GM23248 (cell line): ENCODE results near the gene LRRC58.

Source experiments
- EZH2 ChIP-seq: fragments of 200-600 bp; sonication (generic); IDR thresholded peaks from 2 replicates; pipeline ENCODE4 v1.6.1; 2018; ENCODE audit warnings: antibody characterized with exemption, mild to moderate bottlenecking; ENCODE audit not compliant: insufficient read depth, poor library complexity, severe bottlenecking
- EZH2phosphoT487 ChIP-seq: fragments of 200-600 bp; sonication (generic); IDR thresholded peaks from 2 replicates; pipeline ENCODE4 v1.6.1; 2018; ENCODE audit warnings: antibody characterized with exemption, moderate library complexity, mild to moderate bottlenecking, low read depth; ENCODE audit not compliant: insufficient read depth

DNA sequence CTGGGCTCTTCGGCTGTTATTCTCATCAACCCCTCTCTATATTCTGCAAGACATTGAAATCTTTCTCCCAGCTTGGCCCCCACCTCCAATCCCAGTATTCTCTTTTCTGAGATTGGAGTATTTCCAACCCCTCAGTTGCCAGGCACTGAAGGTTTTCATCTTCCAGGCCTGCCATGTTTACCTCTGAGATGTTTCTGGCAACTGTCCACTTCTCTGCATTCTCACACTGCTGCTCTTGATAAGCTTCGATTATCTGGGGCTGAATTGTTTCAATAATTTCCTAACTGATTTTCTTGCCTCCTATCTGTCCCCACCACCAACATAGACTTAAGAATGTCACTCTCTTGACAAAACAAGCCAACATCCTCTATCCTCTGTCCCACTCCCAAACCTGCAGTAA, 62.7 kb downstream of the LRRC58 start:
- TF ChIP-seq EZH2 (no peak), EZH2phosphoT487 (no peak)
